HT-29 (cell line): ENCODE measurements around the gene SLCO3A1. TPM values are rescaled to one million over a fixed set of nuclear protein-coding genes. Genes with fewer than 3 reads are reported as not detected.

ENCODE experiments used
- DNase-seq: peaks from one replicate; pipeline ENCODE4 v3.0.0-alpha.2; 2015; ENCODE audit warnings: low spot score
- total RNA-seq: library from RNA; depleted of rRNA; stranded (reverse); fragments of >200 nt; shearing (Covaris generic); gene quantifications from 2 replicates; pipeline ENCODE4 v1.2.3, GENCODE V29; 2014; rRNA removed

SLCO3A1 gene
- total RNA-seq = 0.47 and 2.2 TPM in 2 replicates

- DNase-seq = peak; percentile 20
Measured at GRCh38 chr15:91853511-91853947, at the start of gene SLCO3A1. SLCO3A1 (plus strand) TSS chr15:91853708.

- no peak for DNase-seq
Measured at GRCh38 chr15:91807122-91807521, 46.4 kb upstream of the SLCO3A1 start.

- no peak for DNase-seq
Measured at GRCh38 chr15:91813924-91814323, 39.6 kb upstream of the SLCO3A1 start.

GRCh38 chr15:91816942-91817341 is 36.6 kb upstream of the SLCO3A1 start:
- no peak for DNase-seq

- DNase-seq = no peak
Measured at GRCh38 chr15:91821458-91821857, 32.0 kb upstream of the SLCO3A1 start.

- DNase-seq = no peak
Measured at GRCh38 chr15:91824256-91824655, 29.3 kb upstream of the SLCO3A1 start.

- no peak for DNase-seq
Measured at GRCh38 chr15:91826443-91826842, 27.1 kb upstream of the SLCO3A1 start.

GRCh38 chr15:91833056-91833455 is 20.5 kb upstream of the SLCO3A1 start:
- no peak for DNase-seq

GRCh38 chr15:91839867-91840266 is 13.6 kb upstream of the SLCO3A1 start:
- no peak for DNase-seq

GRCh38 chr15:91841861-91842260 is 11.6 kb upstream of the SLCO3A1 start:
- no peak for DNase-seq

GRCh38 chr15:91844341-91844740 is 9.2 kb upstream of the SLCO3A1 start:
- no peak for DNase-seq

GRCh38 chr15:91844928-91845327 is 8.6 kb upstream of the SLCO3A1 start:
- DNase-seq = no peak

GRCh38 chr15:91845720-91846119 is 7.8 kb upstream of the SLCO3A1 start:
- DNase-seq = no peak

- DNase-seq = no peak
Measured at GRCh38 chr15:91849180-91849579, 4.3 kb upstream of the SLCO3A1 start.

GRCh38 chr15:91849749-91850161 is 3.8 kb upstream of the SLCO3A1 start:
- peak; percentile 63 for DNase-seq

- peak; percentile 66 for DNase-seq
Measured at GRCh38 chr15:91852741-91853510, 582 bp upstream of the SLCO3A1 start.

GRCh38 chr15:91853948-91854638 is 585 bp downstream of the SLCO3A1 start:
- no peak for DNase-seq

GRCh38 chr15:91854639-91854990 is 1.1 kb downstream of the SLCO3A1 start:
- no peak for DNase-seq

GRCh38 chr15:91855241-91855640 is 1.7 kb downstream of the SLCO3A1 start:
- DNase-seq = no peak

GRCh38 chr15:91855684-91856489 is 2.4 kb downstream of the SLCO3A1 start:
- peak; percentile 78 for DNase-seq

- DNase-seq = no peak
Measured at GRCh38 chr15:91857224-91857585, 3.7 kb downstream of the SLCO3A1 start.

GRCh38 chr15:91857772-91858171 is 4.3 kb downstream of the SLCO3A1 start:
- DNase-seq = no peak
